Stimulated activated CD8-positive, alpha-beta memory T cell treated with anti-CD3 and anti-CD28 coated beads, Interleukin-7, amount 100 ng/mL, for 1 hour (primary cell): Measurements from ENCODE around the gene SLC16A3.
"Not testable (repeated sequence)": the region's sequence is repeated elsewhere in the genome, so short reads cannot be mapped to it uniquely, and the experiment has no call there.

Experiments used
- DNase-seq, 2 donors: peaks; one replicate each; pipeline ENCODE4 v3.0.0-alpha.2; 2020; ENCODE audit warnings: low read depth in 2 of 2

The SLC16A3 gene

DNA sequence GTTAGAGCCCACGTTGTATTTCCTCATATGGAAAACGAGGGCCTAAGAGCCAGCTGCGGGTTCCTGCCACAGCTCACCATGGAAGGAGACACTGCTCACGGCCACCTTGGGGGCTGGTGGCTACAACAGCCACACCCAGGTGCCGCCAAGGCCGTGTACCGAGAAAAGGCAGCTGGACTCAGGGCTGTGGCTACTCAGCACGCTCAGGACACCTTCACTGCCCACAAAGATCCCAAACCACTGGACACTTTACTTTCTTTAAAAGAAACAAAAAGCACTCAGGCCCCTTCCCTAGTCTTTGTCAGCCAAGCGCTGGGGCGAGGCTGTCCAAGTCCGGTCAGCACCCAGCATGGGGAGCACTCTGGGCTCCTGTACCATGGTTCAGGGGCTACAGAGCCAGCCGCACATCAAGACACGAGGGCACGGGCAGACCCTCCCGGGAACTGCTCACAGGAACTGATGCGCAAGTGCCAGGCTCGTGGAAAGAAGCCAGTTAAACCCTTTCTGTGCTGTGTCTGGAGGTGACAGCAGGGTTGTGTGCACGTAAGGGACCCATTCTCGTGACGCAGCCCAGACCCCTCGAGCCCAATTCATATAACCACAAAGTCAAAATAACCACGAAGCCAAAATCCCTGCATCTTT lies 18.5 kb downstream of the SLC16A3 start:
- no peak for DNase-seq

DNA sequence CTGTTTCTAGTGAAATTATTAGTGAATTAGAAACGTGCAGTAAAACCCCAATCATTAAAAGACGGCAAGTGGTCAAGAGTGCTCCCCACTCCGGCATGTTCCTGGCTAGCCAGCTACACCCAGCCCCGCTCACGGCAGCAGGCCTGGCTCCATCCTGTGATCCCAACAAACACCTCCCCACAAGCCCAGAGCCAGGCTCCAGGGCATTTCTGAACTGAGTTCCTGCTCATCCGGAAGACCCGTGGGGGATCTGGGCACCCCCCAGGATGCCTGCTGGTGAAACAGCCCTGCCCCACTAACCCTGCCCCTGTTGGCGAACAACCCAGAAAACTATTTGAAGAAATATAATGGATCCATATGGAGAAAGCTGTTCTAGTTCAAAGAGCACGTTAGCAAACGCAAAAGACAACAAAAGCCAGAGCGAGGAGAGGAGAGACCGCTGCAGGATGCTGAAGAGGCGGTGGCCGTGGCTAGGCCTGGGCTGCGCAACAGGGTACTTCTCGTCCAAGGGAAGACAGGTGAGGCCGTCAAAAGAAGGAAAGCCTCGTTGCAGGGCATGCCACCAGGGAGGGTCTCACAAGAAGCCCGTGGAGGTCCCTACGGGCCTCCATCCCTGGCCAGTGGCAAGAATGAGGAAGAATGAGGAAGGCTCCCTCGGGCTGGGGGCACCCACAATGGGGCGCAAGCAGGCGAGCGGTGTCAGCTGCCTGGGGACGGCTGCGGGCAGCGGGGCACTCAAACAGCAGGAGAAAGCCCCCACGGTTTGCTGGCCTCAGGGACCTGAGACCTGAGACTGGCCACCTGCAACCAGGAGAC lies 19.2 kb downstream of the SLC16A3 start:
- no peak for DNase-seq

GRCh38 chr17:82248815-82249674 lies 20.2 kb downstream of the SLC16A3 start:
- no peak for DNase-seq

GRCh38 chr17:82249896-82250581 lies 21.2 kb downstream of the SLC16A3 start:
- no peak for DNase-seq

DNA sequence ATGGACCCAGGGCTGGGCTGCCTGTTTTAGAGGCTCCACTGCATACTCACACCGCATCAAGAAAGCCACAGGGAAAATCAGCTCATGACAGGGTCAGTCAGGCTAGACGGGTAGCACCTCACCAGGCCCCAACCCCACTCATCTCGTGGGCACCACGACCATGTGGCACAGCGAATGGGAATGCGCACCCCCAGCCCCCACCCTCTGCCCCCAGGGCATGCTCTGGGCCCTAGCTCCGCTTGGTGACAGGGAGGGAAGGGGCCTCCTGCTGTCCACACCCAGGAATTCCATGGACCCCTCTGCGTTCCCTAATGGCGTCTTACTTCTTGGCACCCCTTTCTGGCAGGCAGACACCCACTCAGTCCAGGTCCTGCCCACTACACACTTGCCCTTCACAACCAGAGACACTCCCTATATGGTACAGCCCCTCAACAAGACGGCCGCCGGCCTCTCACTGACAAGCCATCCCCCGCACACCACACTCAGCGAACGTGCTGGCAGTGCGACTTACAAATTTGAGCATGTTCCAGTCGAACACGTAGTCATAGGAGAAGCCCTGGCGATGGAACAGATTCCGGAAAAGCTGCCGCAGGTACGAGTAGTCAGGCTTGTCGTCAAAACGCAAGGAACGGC lies 22.1 kb downstream of the SLC16A3 start:
- no peak for DNase-seq

GRCh38 chr17:82252511-82253178 lies 23.8 kb downstream of the SLC16A3 start:
- no peak for DNase-seq

GRCh38 chr17:82253179-82253544 lies 24.3 kb downstream of the SLC16A3 start:
- DNase-seq: no peak

- not testable (repeated sequence) for DNase-seq
These were observed 25.3 kb downstream of the SLC16A3 start for GRCh38 chr17:82254096-82254495.

DNA sequence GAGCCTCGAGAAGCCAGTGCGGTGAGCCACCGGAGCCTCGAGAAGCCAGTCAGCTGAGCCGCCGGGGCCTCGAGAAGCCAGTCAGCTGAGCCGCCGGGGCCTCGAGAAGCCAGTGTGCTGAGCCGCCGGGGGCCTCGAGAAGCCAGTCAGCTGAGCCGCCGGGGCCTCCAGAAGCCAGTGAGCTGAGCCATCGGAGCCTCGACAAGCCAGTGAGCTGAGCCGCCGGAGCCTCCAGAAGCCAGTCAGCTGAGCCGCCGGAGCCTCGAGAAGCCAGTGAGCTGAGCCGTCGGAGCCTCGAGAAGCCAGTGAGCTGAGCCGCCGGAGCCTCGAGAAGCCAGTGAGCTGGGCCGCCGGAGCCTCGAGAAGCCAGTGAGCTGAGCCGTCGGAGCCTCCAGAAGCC lies 25.9 kb downstream of the SLC16A3 start:
- DNase-seq: not testable (repeated sequence)

GRCh38 chr17:82255402-82255972 lies 26.6 kb downstream of the SLC16A3 start:
- no peak for DNase-seq

DNA sequence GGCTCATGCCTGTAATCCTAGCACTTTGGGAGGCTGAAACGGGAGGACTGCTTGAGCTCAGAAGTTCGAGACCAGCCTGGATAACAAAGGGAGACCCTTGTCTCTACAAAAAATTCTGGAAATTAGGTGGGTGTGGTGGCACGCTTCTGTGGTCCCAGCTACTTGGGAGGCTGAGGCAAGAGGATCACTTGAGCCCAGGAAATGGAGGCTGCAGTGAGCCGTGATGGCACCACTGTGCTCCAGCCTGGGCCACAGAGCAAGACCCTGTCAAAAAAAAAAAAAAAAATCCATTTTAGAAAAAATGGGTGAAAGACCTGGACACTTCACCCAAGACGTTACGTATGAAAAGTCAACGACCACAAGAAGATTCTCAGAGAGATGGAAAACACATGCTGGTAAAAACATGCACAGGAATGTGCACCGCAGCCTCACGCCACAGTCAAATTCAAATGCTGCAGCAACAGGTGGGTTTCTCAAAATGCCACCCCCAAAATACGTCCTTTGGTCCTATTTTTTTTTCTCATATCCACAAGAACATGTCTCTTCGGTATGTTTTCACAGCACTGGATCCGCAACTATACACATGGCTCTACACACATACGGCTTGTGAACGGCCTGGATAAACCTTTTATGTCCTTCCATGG lies 27.5 kb downstream of the SLC16A3 start:
- DNase-seq: no peak

DNA sequence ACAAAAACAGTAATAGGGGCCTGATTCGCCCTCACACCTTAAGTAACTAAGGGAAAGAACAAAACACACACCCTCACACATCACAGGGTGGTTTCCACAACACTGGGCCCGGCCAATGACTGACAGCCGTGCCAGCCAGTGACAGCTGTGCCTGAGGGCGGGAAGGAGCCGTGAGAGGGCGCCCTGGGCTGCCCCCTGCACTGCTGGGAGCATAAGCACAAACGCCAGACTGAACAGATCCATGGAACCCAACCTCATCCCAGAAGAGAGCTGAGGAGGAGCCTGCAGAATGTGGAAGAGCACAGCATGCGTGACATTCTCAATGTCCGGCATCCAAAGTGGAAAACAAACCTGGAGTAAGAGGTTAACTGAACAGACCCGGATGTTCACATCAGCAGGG lies 28.6 kb downstream of the SLC16A3 start:
- DNase-seq: peak; percentile 36 to 52

DNA sequence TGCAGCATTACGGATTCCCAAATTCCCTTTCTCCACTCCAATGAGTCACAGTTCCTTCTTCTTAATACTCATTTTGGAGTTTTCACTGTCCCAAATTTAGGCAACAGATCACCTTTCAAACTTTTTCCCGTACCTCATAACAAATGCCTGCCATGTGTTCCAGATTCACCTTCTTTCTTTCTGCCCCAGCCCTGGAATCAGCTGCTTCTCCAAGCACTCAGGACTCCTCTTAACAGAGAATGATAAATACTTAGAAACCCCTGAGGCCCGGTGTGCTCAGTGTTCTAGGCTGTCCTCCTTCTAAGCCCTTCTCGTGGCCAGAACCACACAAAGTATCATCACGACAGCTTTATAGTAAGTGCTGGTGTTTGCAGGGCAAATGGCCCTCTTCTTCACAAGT lies 29.7 kb downstream of the SLC16A3 start:
- no peak for DNase-seq

- not testable (repeated sequence) for DNase-seq
These were observed 31.4 kb downstream of the SLC16A3 start for GRCh38 chr17:82259972-82260961.

DNA sequence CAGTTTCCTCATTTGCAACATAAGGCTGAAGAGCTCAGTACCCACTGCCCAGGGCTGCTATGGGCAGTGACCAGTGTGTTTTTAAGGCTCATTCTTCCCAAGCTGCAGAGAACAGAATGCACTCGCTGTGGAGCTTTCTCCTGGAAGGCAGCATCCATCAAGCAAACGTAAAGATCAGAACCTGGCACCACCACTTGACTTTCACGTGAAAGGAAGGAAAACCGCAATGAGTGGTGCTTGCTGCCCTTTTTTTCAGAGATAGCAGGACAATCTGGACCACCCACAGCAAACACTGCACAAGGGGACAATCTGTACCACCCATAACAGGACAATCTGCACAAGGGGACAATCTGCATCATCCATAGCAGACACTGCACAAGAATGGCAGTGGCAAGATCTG lies 33.5 kb downstream of the SLC16A3 start:
- no peak for DNase-seq

GRCh38 chr17:82263641-82264040 lies 34.8 kb downstream of the SLC16A3 start:
- no peak for DNase-seq

- no peak for DNase-seq
These were observed 37.3 kb downstream of the SLC16A3 start for GRCh38 chr17:82266142-82266541.

GRCh38 chr17:82267575-82268379 lies 38.9 kb downstream of the SLC16A3 start:
- no peak for DNase-seq
